GM18868 (cell line): Measurements from ENCODE around the gene MDP1.
A peak's percentile ranks its signal among the peaks of the same experiment; 100 is the strongest.
"Not testable (repeated sequence)": the region's sequence is repeated elsewhere in the genome, so short reads cannot be mapped to it uniquely, and the experiment has no call there.

Experiments used
- ATAC-seq: cut with Tn5 transposase; IDR thresholded peaks from one replicate; pipeline ENCODE4 v1.9.1; 2021; ENCODE audit warnings: mild to moderate bottlenecking, moderate library complexity; ENCODE audit not compliant: unreplicated experiment

Gene MDP1

GRCh38 chr14:24202538-24202937 lies 13.3 kb downstream of the MDP1 start:
- not testable (repeated sequence) for ATAC-seq

GRCh38 chr14:24198814-24199524 lies 16.9 kb downstream of the MDP1 start:
- ATAC-seq: no peak

- ATAC-seq: no peak
Measured at GRCh38 chr14:24197056-24197450, 18.8 kb downstream of the MDP1 start.

- ATAC-seq: peak; percentile 10
Measured at GRCh38 chr14:24196071-24197055, 19.5 kb downstream of the MDP1 start.

- ATAC-seq: peak; percentile 87
Measured at GRCh38 chr14:24195186-24196070, 20.4 kb downstream of the MDP1 start, which contains the start of gene TM9SF1. Gene TM9SF1, minus strand, starts transcription at chr14:24195441. Its CDS starts 422 bp downstream, at chr14:24195019.

- no peak for ATAC-seq
Measured at GRCh38 chr14:24194873-24195185, 21.0 kb downstream of the MDP1 start.

- ATAC-seq: no peak
Measured at GRCh38 chr14:24194186-24194872, 21.5 kb downstream of the MDP1 start.

GRCh38 chr14:24192933-24193332 lies 22.9 kb downstream of the MDP1 start:
- no peak for ATAC-seq

GRCh38 chr14:24190416-24190815 lies 25.4 kb downstream of the MDP1 start:
- no peak for ATAC-seq

GRCh38 chr14:24189460-24189859 lies 26.4 kb downstream of the MDP1 start:
- no peak for ATAC-seq

- ATAC-seq: no peak
Measured at GRCh38 chr14:24189059-24189375, 26.8 kb downstream of the MDP1 start.

- ATAC-seq: peak; percentile 97
Measured at GRCh38 chr14:24188251-24189058, 27.4 kb downstream of the MDP1 start, which contains the start of gene IPO4. Gene IPO4, minus strand, starts transcription at chr14:24188816. Its CDS starts 29 bp downstream, at chr14:24188787.

GRCh38 chr14:24187539-24187915 lies 28.3 kb downstream of the MDP1 start:
- ATAC-seq: no peak

GRCh38 chr14:24186831-24187538 lies 28.9 kb downstream of the MDP1 start:
- ATAC-seq: no peak

- no peak for ATAC-seq
Measured at GRCh38 chr14:24185741-24186140, 30.1 kb downstream of the MDP1 start.

- no peak for ATAC-seq
Measured at GRCh38 chr14:24185026-24185425, 30.8 kb downstream of the MDP1 start.

GRCh38 chr14:24184104-24184970 lies 31.5 kb downstream of the MDP1 start:
- no peak for ATAC-seq

- ATAC-seq: no peak
Measured at GRCh38 chr14:24183014-24183481, 32.8 kb downstream of the MDP1 start.
